Stimulated activated CD8-positive, alpha-beta memory T cell treated with anti-CD3 and anti-CD28 coated beads, Interleukin-15, amount 100 ng/mL, for 4 hours (primary cell): ENCODE measurements around the gene ZSCAN5A.
"Not testable (repeated sequence)": the region's sequence is repeated elsewhere in the genome, so short reads cannot be mapped to it uniquely, and the experiment has no call there.

Experiments
- DNase-seq, 2 donors: peaks; one replicate each; pipeline ENCODE4 v3.0.0-alpha.2; 2020; ENCODE audit warnings: low read depth in 2 of 2

Gene ZSCAN5A

DNA sequence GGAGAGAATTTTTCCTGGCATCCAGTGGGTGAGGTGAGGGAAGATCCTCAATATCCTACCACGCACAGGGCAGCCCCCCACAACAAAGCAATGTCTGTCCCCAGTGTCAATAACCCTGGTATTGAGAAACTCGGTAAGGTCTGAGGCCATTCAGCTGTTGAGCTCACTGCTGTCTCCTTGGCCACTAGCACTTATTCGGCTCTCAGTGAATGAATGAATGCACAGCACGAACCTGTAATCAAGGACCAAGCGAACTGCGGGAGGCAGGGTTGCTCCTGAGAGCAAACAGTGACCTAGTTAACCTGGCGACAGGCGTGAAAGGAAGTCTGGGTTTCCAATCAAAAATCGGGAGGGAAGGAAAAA lies 640 bp downstream of the ZSCAN5A start:
- DNase-seq, result no peak

DNA sequence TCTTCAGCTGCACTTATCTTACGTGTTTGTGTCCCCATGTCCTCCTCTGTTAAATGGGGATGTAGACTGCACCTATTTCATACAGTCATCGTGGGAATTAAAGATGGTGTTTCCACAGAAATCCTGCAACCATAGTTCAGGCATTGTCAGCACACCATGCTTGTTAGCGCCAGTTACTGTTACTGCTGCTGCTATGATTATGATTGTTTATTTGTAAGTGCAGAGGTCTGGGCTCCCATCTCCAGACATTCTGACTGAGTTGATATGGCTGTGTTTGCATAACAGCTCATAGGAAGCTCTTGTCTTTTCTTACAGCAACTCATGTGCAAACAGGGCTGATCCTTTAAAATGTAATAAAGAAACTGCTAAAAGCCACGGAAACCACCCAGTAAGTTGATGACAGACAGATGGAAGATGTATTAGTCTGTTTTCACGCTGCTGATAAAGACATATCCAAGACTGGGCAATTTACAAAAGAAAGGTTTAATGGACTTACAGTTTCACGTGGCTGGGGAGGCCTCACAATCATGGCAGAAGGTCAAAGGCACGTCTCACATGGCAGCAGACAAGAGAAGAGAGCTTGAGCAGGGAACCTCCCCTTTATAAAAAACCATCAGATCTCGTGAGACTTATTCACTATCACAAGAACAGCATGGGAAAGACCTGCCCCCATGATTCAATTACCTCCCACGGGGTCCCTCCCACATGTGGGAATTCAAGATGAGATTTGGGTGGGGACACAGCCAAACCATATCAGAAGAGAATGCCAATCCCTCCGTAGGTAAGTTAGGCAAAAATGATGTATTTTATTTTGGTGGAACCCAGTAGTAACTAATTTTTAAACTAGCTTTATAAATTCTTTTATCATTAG lies 1.6 kb downstream of the ZSCAN5A start:
- no peak for DNase-seq

DNA sequence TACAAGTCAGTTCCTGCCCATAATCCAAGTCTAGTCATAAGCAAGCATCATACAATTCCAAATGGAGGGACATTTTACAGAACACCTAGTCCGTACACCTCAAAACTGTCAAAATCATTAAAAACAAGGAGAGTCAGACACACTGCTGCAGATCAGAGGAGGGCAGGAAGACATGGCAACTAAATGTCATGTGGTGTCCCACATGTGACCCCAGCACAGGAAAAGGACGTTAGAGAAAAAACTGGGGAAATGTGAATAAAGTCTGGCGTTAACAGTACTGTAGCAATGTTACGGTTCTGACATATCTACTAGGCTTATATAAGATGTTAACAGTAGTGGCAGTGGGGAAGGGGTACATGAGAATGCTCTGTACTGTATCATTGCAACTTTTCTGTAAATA lies 2.3 kb downstream of the ZSCAN5A start:
- DNase-seq, result no peak

DNA sequence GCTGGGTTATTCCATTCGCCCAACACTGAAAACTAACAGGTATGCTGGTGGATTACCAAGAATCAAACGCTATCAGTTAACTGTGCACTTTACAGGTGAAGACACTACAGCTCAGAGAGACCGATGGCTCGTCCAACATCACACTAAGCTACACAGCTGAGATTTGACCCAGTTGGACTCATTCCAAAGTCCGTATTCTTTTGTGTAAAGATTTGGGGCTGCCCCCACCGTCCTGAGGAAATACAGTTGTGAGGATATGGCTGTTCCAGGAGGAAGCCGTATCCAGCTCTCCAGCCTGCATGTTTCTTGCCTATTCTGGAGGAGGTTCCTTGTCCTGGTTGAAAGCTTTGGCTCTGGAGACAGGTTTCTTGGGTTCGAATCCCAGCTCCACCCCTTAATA lies 4.2 kb downstream of the ZSCAN5A start:
- DNase-seq, result no peak

DNA sequence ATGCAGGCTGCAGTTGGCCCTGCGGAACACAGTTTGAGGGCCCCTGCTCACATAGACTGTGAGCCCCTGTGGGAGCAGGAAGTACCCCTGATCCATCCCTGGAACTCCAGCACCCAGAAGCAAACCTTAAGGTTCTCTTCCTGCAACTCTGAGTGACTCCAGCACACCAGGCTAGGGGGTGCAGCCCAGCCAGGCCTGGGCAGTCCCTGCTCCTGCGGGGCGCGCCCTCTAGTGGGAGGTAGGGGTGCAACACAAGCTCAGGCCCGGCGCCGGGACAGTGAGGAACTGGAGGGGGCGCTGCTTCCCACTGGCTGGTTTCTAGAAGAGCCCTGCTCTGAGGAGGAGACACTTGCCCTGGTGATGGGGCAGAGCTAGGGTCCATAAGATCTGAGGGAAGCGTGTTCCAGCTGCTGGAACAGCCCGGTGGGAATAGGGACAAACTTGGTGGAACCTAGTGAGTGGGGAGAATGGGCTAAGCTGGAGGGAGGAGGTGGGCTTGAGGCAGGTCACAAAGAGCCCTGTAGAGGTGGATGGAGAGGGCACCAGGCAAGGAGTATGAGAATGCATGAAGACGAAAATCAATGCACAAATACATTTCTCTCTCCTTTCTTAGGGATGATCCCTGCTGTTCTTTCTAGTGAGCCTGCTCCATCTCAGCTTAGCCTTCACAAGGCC lies 5.0 kb downstream of the ZSCAN5A start:
- DNase-seq, result no peak

DNA sequence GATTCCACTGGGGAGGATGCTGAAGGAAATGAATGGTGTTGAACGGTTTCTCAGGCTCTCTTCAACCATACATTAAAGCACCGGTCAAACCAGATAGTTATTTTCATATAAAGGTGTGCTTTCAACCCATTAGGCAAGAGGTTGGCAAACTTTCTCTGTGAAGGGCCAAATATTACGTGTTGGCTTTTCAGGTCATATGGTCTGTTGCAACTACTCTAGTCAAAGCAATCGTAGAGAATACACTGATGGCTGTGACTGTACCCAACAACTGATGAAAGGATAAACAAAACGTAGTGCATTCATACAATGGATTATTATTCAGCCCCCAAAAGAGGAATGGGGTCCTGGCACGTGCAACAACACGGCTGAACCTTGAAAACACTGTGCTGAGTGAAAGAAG lies 5.8 kb downstream of the ZSCAN5A start:
- DNase-seq, result no peak

DNA sequence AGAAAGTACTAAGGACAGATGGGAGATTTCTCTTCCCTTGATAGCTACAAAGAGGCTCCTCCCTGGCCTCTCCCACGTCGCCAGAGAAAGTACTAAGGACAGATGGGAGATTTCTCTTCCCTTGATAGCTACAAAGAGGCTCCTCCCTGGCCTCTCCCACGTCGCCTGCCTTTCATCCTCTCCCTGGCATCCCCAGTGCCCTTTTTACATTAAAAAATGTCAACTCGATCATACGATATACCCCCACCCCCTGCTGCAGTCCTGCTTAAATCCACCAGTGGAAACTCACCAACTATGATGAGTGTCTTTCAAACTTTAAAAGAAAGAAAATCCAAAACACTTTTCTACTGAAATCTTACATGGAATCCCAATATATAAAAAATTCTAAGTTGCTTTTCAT lies 7.6 kb downstream of the ZSCAN5A start:
- DNase-seq, result not testable (repeated sequence)

DNA sequence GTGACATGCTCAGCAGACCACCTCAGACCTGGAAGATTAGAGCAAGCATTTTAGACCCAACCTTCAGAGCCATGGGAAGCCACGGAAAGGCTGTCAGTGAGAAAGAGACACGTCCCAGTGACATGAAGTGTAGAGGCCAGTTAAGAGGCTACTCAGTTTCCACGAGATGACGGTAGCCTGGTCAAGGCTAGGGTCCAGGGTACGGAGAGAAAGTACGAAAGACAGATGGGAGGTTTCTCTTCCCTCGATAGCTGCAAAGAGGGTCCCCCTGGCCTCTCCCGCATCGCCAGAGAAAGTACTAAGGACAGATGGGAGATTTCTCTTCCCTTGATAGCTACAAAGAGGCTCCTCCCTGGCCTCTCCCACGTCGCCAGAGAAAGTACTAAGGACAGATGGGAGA lies 8.6 kb downstream of the ZSCAN5A start:
- no peak for DNase-seq

DNA sequence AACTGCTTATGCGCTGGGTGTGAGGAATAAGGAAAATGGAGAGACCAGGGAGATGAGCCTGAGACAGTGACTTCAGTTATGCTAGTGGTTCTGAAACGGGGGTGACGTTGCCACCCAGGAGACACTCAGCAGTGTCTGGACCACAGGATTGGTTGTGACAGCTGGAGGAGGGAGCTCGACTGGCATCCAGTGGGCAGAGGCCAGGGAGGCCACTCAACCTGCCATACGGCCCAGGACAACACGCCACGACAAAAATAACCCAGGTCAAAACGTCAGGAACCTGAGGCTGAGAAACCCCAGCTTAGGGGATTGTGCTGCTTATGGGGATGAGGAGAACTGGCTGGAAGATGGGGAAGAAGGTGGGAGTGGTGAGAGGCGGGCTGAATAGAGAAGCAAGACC lies 10.4 kb downstream of the ZSCAN5A start:
- DNase-seq, result no peak

DNA sequence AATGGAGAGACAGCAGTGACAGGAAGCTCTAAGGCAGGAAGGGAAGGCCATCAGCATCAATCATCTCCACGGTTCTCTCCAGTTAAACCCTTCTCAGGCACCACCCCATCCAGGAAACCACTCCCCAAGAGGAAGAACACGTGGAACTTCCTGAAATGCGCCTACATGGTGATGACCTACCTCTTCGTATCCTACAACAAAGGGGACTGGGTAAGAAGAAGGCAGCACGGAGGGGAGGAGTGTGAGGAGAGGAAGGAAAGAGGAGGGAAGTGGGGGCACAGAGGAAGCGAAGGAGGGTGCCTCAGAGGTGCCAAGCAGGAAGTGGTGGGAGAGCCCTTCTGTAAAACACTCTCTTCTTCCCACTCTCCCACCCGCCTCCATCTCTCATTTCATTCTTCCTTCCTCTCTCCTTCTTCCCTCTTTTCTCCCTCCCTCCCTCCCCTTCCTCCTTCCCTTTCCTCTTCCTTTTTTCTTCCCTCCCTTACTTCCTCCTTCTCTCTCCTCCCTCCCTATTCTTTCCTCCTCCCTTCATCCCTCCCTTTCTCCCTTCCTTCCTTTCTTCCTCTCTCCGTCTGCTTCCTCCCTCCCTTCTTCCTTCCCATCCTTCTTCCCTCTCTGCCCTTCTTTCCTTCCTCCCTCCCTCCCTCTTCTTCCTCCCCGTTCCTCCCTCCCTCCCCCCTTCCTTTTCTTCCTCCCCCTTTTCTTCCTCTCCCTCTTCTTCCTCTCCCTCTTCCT lies 12.6 kb downstream of the ZSCAN5A start:
- no peak for DNase-seq

DNA sequence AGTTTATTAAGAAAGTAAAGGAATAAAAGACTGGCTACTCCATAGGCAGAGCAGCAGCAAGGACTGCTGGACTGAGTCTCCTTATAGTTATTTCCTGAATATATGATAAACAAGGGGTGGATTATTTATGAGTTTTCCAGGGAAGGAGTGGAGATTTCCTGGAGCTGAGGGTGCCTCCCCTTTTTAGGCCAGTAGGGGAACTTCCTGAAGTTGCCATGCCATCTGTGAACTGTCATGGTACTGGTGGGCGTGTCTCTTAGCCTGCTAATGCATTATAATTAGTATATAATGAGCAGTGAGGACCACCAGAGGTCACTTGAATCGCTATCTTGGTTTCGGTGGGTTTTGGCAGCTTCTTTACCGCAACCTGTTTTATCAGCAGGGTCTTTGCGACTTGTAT lies 13.5 kb downstream of the ZSCAN5A start:
- no peak for DNase-seq

DNA sequence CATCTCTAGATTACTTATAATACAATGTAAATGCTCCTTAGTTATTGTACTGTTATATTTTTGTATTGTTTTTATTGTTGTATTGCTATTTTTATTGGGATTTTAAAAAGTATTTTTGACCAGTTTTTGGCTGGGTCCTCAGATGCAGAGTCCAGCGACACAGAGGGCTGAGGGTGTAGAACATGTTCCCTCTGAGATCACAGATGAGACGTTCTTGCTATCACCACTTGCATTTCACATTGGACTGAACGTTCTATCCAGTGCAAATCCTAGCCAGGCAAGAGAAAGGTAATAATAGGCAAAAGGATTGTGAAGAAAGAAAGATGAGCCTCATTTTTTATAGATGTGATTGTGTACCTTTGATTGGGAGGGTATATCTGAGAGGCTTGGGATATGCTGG lies 15.0 kb downstream of the ZSCAN5A start:
- DNase-seq, result no peak

DNA sequence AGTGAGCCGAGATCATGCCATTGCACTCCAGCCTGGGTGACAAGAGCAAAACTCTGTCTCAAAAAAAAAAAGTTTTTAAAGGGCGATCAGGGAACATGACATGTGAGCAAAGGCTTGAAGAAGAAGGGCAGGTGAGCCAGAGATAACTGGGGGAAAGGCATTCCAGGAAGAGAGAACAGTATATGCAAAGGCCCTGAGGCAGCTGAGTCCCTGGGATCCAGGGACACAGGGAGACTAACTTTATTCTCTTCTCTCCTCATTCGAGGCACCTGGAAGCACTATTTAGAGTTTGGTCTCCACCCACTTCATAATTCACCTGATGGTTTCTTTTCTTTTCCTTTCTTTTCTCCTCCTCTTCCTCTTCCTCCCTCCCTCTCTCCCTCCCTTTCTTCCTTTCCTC lies 17.6 kb downstream of the ZSCAN5A start:
- no peak for DNase-seq

DNA sequence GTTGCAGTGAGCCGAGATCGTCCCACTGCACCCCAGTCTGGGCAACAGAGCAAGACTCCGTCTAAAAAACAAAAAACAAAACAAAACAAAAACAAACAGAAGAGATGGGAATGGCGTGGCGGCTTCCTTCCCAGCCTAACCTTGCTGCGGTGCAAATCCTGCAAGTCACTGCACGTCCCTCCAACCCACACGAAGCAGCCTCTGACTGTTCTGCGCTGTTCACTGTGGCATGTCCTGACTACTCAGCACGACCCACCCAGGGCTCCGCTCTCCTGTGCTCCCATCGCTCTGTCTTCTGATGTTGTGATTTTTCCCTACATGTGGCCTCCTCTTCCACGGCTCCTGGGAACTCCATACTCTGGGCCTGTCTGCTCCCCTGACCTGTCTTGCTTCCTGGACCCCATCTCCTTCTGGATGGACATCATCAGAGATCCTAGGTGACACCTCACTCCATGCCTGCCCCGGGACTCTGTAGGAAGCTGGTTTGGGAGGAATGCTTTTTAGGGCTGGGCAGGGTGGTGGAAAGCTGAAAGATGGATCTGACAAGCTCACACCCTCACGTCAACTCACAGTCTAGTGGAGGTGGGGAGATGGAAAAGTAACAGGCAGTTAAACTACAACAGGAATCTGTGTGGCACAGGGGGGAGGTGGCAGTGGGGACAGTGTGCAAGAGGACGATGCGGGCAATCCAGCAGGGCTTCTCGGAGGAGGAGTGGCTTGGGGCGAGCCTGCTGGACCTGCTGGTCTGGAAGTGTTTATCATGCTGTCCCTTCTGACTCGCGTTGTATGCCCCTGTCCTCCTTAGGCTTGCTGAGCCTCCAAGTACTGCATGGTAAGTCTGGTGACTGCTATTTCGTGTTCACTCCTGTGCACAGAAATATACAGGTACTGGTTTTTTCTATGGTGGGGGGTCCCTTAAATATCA lies 18.8 kb downstream of the ZSCAN5A start:
- DNase-seq, result no peak

DNA sequence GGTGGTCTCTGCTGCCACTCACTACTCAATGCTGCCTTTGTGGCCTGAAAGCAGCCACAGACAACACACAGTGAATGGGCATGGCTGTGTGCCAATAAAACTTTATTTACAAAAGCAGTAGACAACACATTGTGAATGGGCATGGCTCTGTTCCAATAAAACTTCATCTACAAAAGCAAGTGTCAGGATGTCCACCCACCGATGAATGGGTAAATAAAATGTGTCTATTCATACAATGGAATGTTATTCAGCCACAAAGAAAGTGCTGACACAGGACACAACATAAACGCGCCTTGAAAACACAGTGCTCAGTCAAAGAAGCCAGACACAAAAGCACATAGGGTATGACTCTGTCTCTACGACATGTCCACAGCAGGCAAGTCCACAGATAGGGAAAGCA lies 20.1 kb downstream of the ZSCAN5A start:
- no peak for DNase-seq

DNA sequence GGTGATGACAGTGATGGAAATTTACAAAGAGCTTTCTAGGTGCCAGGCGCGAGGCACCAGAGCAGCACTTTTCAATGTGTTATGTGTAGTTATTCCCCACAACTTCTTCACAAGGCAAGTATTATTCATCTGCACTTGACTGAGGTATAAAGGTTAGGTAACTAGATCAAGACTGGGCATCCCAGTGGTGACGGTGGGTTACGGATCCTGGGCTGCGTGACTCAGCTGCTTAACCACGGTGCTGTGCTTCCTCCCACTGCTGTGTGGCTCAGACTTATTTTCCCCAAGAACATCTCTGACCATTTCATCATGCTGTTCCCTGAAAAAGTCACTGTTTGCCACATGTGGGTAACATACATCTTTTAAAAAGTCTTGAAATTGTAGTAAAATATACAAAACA lies 22.8 kb downstream of the ZSCAN5A start:
- no peak for DNase-seq

DNA sequence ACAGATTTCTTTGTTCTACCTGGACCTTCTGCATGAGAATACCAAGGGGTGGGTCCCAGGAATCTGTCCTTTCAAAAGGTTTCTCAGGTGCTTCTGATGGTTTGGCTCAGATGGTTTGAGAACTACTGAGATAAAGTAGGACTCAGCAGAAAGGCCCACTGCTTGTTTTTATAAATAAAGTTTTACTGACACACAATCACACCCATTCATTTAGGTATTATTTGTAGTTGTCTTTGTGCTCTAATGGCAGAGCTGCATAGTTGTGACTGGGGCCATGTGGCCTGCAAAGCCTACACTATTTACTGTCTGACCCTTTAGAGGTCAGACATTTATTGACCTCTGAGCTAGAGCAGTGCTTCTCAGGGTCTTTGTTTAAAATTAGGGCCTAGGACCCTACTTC lies 24.5 kb downstream of the ZSCAN5A start:
- DNase-seq, result no peak

DNA sequence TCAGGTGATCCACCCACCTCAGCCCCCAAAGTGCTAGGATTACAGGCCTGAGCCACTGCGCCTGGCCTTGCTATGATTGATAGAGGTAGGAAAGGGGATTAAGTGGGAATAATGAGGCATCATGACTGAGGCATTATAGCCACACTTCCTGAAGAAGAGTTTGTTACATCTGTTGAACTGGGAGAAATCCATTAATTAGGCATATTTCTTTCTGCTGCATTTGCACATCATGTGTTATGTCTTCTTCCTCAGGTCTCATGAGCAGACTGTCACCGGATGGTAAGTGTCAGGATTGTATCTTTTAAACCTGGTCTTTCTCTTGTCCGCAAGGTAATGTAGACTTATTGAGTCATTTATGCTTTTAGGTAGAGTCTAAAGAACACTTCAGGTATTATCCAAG lies 29.9 kb downstream of the ZSCAN5A start:
- no peak for DNase-seq

DNA sequence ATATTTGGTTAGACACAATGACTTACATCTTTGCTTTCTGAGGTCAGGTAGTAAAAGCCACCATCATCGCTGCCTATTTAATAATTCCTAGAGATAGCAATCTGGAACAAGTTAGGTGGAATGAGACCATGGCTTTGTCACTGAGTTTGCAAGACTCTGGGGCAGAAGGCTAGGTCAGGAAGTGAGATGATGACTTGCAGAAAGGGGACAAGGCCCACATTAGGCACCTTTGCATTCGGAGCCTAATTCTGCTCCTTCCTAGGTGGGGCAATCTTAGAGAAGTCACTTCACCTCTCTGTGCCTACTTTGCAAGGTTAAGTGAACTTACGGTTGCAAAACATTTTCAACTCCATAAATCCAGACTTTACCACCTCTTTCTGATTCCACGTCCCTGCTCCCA lies 31.8 kb downstream of the ZSCAN5A start:
- no peak for DNase-seq

DNA sequence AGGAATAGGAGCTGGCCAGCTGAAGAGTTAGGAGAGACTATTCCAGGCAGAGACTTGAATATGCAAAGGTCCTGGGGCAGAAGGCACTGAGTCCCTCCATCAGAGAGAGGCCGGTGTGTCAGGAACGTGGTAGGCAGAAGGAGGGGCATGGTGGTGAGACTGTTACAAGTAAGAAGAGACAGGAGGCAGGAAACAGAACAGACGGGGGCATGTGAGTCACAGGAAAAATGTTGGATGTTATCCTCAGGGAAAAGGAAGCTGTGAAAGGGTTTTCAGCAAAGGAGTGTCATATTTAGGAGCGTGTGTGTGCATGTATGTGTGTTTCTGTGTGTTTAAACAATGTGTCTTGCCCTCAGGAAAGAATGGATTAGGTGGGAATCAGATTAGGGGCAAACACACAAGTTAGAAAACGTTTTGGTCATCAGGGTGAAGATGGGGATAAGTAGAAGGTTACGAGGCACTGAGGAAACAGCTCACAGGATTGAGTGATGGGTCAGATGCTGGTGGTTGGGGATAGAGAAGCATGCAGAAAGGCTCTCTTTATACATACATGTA lies 41.0 kb downstream of the ZSCAN5A start:
- DNase-seq, result no peak

DNA sequence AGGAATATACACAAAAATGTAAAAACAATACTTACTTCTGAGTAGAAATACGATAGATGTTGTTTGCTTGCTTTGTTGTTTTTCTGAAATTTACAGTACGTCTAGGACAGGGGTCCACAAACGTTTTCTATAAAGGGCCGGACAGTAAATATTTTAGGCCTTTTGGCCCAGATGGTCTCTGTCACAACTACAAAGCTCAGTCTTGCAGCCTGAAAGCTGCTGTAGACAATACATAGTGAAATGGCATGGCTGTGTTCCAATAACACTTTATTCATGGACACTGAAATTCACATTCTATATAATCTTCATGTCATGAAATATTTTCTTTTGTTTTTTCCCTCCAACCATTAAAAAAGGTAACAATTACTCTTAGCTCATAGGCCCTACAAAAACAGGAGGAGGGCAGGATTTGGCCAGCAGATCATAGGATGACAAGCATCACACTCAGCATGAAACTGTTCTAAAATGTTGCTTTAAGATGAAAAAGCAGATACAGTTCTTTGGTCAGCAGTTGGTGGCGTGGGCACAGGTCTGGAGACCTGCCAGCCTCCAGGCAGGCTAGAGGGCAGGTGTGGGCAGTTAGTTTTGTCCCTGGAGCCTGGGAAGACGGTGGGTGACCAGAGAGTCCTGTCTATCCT lies 42.4 kb downstream of the ZSCAN5A start, which contains the start of gene EDDM13:
Gene EDDM13 (plus strand): TSS at position 588 of the 638 bp plus-strand sequence. CDS start 87 bp downstream, outside the sequence.
- no peak for DNase-seq
